OCI-M1 (cell line): Measurements from ENCODE around the gene CRELD1.

Source experiments
- DNase-seq: peaks from one replicate; lab custom pipeline; 2025; lab: John Stamatoyannopoulos, UW

Gene CRELD1

DNA sequence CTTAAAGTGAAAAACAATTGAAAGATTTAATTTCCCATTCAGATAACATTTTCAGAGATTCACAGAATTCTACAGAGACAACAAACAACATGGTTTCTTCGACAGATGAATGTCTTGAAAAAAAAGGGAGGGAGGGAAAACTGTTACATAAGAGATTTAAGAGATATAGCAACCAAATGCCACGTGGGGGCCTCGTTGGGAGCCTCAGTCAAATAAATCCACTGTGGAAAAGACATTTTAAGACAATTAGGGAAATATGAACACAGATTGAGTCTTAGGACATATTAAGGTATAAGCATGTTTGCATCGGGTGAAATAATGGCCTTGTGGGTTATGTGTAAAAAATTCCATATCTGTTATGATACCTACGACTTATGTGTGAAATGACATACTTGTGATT, 23.6 kb downstream of the CRELD1 start:
- DNase-seq, result peak; percentile 52

DNA sequence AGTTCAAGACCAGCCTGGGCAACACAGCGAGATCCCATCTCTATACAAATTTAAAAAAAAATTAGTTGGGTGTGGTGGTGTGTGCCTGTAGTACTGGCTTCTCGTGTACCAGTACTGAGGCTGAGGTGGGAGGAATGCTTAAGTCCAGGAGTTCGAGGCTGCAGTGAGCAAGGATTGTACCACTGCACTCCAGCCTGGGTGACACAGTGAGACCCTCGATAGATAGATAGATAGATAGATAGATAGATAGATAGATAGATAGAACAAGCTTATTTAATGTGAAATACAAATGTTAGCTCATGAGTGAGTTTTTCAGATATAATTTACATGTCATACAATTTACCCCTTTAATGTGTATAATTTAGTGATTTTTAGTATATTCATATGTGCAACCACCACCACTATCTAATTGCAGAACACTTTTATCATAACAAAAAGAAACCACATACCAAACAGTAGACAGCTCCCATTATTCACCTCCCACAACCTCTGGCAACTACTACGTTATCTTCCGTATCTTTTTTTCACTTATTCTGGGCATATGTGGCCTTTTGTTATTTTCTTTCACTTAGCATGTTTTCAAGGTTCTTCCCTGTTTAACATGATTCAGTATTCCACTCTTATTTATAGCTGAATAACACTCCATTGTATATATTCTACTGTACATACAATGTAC, 31.7 kb downstream of the CRELD1 start:
- peak; percentile 31 for DNase-seq

DNA sequence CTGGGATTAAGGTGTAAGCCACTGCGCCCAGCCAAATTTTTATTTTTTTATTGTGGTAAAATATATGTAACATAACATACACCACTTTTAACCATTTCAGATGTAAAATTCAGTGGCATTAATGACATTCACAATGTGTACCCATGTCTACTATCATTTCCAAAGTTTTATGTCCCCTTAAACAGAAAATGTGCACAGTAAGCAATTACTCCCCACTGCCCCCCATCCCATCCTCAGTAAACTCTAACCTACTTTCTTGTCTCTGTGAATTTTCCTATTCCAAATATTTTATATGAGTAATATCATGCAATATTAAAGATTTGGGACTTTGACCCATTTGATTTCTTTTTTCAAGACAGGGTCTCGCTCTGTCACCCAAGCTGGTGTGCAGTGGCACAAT, 33.2 kb downstream of the CRELD1 start:
- DNase-seq, result no peak

DNA sequence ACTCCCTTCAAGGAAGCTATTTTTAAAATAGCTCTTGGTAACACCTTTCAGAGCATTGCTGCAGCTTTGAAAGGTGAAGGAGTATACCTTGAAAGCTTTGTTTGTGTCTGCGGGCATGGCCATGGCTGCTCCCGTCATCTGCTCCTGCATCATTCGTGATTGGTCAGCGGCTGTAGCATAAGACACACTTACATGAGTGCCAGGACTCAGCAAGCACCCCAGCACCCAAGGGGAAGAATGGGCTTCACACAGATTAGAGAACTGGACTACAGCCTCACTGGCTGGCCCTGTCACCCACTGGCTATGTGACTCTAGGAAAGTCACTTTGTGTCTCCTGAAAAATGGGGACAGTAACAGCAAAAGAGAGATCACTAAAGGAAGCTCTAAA, 36.0 kb downstream of the CRELD1 start:
- DNase-seq, result no peak

DNA sequence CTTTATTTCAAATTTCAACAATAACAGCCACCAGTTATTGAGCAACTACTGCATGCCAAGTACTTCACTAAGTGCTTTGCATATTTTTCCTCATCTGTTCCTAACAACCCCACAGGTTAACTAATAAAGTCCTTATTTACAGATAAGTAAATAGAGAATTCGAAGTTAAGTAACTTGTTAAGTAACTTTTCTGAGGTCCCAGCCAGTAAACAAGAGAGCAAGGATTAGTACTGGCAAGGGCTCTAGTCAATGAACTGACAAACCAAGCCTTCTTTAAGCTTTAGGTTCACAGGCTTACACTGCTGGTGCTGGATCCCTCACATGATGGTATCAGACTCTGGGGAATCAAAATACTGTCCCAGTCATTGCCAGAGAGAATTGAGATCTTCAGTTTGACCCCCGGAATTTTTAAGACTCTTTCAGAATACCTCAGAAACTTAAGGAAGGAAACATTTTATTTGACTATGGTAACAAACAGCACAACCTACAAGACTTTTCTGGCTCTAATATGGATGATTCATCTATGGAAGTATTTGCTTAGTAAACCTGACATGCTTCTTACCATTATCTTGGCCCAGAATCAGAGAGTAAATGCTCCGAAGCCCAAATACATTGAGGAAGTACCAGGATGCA, 36.5 kb downstream of the CRELD1 start:
- no peak for DNase-seq

DNA sequence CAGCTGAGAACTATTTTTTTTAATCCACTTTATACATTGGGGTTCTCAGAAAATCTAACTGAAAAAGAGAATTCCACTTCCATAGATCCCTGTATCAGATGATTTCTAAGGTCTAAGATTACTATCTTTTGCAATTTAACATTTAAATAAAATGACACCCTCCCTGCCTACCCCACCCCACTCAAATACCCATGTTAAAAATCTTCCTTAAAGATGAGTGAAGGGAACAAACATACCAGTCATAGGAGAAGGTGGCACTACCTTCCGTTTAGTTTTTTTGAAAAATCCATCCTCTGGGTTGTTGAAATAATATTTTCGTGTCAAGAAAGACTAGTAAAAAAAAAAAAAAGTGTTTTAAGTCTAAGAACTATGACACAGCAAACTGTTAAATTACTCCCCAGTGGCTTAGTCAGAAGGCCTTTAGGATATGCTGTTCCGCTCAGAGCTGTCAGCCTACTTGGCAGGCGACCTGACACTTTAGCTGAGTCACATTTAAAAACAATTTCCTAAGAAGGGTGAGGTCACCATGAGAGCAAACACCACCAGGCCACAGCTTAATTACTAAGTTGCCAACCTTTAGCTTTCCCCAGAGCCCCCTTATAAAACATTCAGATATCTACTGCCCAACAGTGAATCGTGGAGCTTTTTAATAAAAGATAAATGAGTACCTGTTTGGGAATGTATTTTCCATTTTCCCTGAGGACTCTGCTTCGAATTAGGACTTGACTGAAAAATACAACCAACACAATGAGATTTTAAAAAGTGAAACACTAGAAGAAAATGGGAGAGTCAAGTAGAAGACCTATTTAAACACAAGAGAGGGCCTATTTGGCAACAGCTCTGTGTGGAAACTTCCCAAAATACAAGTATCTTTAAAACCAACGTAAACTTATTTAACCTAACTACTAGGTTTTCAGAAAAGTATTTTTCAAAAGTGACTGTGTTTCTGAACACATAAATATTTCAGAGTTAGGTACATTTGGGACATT, 43.4 kb downstream of the CRELD1 start:
- DNase-seq, result peak; percentile 99

DNA sequence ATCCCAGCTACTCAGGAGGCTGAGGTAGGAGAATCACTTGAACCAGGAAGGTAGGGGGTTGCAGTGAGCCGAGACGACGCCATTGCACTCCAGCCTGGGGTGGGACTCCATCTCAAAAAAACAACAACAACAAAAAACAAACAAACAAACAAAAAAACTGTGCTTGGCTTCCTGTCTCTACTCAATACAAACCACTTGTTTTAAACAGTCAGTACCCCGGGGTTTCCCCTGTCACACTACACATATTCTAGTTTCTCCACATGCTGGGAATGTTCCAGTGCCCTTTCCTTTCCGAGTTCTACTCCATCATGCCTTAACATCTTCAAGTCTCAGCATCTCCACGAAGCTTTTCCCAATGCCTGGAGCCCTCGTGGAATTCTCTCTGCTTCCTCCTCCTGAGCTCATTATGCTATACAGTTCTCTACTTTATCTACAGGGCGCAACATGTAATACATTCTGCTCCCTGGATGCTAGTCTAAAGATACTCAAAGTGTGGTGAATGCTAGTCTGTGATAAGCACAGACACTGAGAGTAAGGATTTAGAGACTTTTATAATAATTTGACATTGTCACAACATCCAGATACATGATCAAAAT, 45.2 kb downstream of the CRELD1 start:
- peak; percentile 91 for DNase-seq

DNA sequence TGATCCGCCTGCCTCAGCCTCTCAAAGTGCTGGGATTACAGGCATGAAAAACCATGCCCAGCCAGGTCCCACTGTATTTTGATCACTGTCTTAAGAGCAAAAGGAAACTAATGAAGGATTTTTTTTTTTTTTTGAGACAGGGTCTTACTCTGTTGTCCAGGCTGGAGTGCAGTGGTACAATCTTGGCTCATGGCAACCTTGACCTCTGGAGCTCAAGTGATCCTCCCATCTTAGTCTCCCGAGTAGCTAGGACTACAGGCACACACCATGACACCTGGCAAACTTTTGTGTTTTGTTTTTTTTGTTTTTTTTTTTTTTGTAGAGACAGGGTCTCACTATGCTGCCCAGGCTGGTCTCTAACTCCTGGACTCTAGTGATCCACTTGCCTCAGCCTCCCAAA, 46.6 kb downstream of the CRELD1 start:
- DNase-seq, result no peak

DNA sequence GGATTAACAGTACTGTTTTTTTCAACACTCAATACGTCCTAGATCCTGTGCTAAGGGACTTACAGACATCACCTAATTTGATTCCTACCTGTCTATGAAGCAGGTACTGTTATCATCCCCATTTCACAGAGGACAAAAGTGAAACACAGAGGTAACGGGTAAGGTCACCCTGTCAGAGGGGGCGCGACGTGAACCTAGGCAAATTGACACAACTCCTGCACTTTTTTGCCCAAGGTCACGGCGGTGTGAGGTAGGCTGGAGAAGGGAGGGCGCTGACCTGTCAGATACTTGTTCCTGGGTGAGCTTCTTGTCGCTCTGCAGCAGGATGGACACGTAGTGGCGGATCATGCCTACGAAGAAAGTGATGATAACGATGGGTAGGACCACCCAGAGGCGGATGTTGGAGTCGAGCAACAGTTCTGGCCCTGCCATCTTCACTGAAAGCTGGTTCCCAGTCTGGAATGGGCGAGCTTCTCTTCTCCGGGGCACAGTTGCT, 52.6 kb downstream of the CRELD1 start:
- DNase-seq, result no peak

DNA sequence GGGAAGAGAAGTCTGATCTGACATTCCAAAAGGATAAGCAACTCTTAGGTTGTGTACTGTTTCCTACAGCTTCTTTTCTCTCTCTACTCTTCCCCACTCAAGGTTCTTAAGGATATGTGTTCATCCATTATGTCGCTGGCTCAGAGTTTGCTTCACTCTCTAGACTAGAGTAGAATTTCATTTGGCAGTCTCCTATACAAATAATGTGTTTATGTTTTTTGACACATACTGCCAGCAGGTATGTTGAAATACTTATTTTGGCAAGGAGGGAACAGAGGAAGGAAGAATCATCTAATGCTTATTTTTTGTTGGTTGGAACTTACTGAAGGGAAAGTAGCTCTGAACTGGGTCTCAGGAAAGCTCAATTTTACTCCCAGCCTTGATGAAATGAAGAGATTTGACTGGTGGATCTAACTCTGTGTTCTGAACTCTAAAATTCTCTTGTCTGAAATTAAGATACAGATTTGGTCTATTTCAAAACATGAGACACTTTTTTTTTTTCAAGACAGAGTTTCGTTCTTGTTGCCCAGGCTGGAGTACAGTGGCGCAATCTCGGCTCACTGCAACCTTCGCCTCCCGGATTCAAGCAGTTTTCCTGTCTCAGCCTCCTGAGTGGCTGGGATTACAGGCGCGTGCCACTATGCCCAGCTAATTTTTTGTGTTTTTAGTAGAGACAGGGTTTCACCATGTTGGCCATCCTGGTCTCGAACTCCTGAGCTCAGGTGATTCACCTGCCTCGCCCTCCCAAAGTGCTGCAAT, 60.6 kb downstream of the CRELD1 start:
- no peak for DNase-seq
